Measurements from ENCODE around the gene ITGB7.

- TF ChIP-seq CTCF (IDR thresholded peaks at IDR 0.05): no peak
- TF ChIP-seq POLR2A (IDR thresholded peaks at IDR 0.05): no peak
Observed at GRCh38 chr12:53201177-53201541, 5.9 kb downstream of the ITGB7 start.
